Chondrocyte (in vitro differentiated cells): ENCODE measurements around the gene RAB17. TPM values are rescaled to one million over a fixed set of nuclear protein-coding genes. Genes with fewer than 3 reads are reported as not detected.
A peak's percentile ranks its signal among the peaks of the same experiment; 100 is the strongest.

Experiments used
- DNase-seq: peaks from one replicate; pipeline ENCODE4 v3.0.0; 2021; ENCODE audit warnings: mixed read lengths, low spot score
- H3K27ac Mint-ChIP-seq: one replicate; pipeline ENCODE4 v1.8.0; 2021; ENCODE audit warnings: mild to moderate bottlenecking, moderate library complexity, mixed read lengths; ENCODE audit not compliant: unreplicated experiment
- H3K27me3 Mint-ChIP-seq: 2 replicates; pipeline ENCODE4 v1.8.0; 2021; ENCODE audit warnings: low read depth, mixed read lengths
- H3K36me3 Mint-ChIP-seq: 2 replicates; pipeline ENCODE4 v1.8.0; 2021; ENCODE audit warnings: low read depth, mixed read lengths
- H3K4me1 Mint-ChIP-seq: 2 replicates; pipeline ENCODE4 v1.8.0; 2021; ENCODE audit warnings: low read depth, mild to moderate bottlenecking, mixed read lengths
- H3K4me3 Mint-ChIP-seq: one replicate; pipeline ENCODE4 v1.8.0; 2021; ENCODE audit warnings: mild to moderate bottlenecking, moderate library complexity, mixed read lengths; ENCODE audit not compliant: unreplicated experiment
- H3K9me3 Mint-ChIP-seq: 2 replicates; pipeline ENCODE4 v1.8.0; 2021; ENCODE audit warnings: low read depth, mixed read lengths
- CTCF ChIP-seq: fragments of 200-600 bp; sonication (generic); IDR thresholded peaks from 2 replicates; pipeline ENCODE4 v1.5.0; 2021; ENCODE audit warnings: antibody characterized with exemption, mild to moderate bottlenecking, moderate library complexity
- total RNA-seq: library from RNA; stranded (reverse); gene quantifications from 3 replicates; pipeline ENCODE4 v1.2.1, GENCODE V29; 2021

Gene RAB17
- total RNA-seq, 1 donor from 2014 or later, result 0.25 TPM

- Mint-ChIP-seq H3K36me3 (no peaks in the 10 kb centered on the region), H3K27ac (no peak overlapping the region), H3K9me3 (peaks cover 2% of the 10 kb centered on the region), H3K4me1 (peaks cover 14% of the 10 kb centered on the region), H3K27me3 (no peaks in the 10 kb centered on the region), H3K4me3 (no peak overlapping the region)
- DNase-seq, result no peak
- TF ChIP-seq CTCF, result no peak
Observed at GRCh38 chr2:237623428-237624403, 33.2 kb upstream of the RAB17 start.

GRCh38 chr2:237618449-237618848, 27.9 kb upstream of the RAB17 start:
- no peak overlapping the region for H3K27ac Mint-ChIP-seq
- TF ChIP-seq CTCF, result no peak
- H3K9me3 Mint-ChIP-seq, result peaks cover 4% of the 10 kb centered on the region
- DNase-seq, result no peak
- no peaks in the 10 kb centered on the region for H3K27me3 Mint-ChIP-seq
- no peaks in the 10 kb centered on the region for H3K36me3 Mint-ChIP-seq
- peaks cover 43% of the 10 kb centered on the region for H3K4me1 Mint-ChIP-seq
- H3K4me3 Mint-ChIP-seq, result no peak overlapping the region

GRCh38 chr2:237617587-237617982, 27.1 kb upstream of the RAB17 start:
- no peak for DNase-seq
- Mint-ChIP-seq H3K4me3 (no peak overlapping the region), H3K4me1 (peaks cover 43% of the 10 kb centered on the region), H3K9me3 (peaks cover 4% of the 10 kb centered on the region), H3K27me3 (no peaks in the 10 kb centered on the region), H3K36me3 (no peaks in the 10 kb centered on the region), H3K27ac (peak overlapping the region; percentile 75)
- no peak for TF ChIP-seq CTCF

- Mint-ChIP-seq H3K4me1 (peaks cover 43% of the 10 kb centered on the region), H3K36me3 (no peaks in the 10 kb centered on the region), H3K9me3 (peaks cover 4% of the 10 kb centered on the region), H3K4me3 (peak overlapping the region; percentile 11), H3K27ac (peak overlapping the region; percentile 75), H3K27me3 (no peaks in the 10 kb centered on the region)
- no peak for DNase-seq
- no peak for TF ChIP-seq CTCF
Observed at GRCh38 chr2:237616734-237617586, 26.4 kb upstream of the RAB17 start.

- H3K4me1 Mint-ChIP-seq, result peaks cover 43% of the 10 kb centered on the region
- peak overlapping the region; percentile 75 for H3K27ac Mint-ChIP-seq
Observed at GRCh38 chr2:237616373-237616733, 25.8 kb upstream of the RAB17 start.

More at GRCh38 chr2:237616373-237616733, 25.8 kb upstream of the RAB17 start:
- no peak for TF ChIP-seq CTCF
- Mint-ChIP-seq H3K4me3 (no peak overlapping the region), H3K36me3 (no peaks in the 10 kb centered on the region), H3K27me3 (no peaks in the 10 kb centered on the region), H3K9me3 (peaks cover 4% of the 10 kb centered on the region)
- DNase-seq, result no peak
